DMS 273 treated with DMSO at 0.1 percent for 48 hours (cell line): ENCODE results near the gene FOXO1.
"Not testable (repeated sequence)": the region's sequence is repeated elsewhere in the genome, so short reads cannot be mapped to it uniquely, and the experiment has no call there.

Source experiments
- DNase-seq: peaks from one replicate; lab custom pipeline; 2025; lab: John Stamatoyannopoulos, UW

The FOXO1 gene

DNA sequence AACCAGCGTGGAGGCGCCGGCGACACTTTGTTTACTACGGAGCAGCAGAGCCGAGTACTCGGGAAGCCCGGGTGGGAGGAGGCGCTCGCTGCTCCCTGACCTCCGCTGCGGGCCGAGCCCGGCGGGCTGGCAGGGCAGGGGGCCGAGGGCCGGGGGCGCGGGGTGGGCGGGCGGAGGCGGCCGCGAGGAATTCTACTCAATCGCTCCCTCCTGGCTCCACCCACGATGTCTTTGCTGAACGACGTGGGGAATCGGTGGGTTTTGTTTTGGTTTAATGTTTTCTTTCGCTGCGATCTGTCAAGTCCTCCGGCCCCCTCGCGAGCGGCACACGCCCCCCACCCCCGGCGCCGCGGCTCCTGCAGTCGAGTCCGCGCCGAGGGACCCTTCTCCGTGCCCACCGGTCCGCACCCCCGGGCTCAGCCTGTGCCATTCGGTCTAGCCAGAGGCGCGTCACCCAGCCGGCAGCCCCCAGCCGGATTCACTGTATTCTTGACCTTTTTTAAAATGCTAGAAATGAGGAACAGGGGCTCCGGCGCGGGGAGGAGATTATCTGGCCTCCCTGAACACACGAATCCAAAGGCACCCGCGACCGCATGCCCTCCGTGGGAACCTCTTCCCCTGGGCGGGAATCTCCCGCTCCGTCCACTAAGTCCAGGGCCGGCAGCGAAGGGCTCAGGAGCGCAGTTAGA is 636 bp upstream of the FOXO1 start:
- no peak for DNase-seq

DNA sequence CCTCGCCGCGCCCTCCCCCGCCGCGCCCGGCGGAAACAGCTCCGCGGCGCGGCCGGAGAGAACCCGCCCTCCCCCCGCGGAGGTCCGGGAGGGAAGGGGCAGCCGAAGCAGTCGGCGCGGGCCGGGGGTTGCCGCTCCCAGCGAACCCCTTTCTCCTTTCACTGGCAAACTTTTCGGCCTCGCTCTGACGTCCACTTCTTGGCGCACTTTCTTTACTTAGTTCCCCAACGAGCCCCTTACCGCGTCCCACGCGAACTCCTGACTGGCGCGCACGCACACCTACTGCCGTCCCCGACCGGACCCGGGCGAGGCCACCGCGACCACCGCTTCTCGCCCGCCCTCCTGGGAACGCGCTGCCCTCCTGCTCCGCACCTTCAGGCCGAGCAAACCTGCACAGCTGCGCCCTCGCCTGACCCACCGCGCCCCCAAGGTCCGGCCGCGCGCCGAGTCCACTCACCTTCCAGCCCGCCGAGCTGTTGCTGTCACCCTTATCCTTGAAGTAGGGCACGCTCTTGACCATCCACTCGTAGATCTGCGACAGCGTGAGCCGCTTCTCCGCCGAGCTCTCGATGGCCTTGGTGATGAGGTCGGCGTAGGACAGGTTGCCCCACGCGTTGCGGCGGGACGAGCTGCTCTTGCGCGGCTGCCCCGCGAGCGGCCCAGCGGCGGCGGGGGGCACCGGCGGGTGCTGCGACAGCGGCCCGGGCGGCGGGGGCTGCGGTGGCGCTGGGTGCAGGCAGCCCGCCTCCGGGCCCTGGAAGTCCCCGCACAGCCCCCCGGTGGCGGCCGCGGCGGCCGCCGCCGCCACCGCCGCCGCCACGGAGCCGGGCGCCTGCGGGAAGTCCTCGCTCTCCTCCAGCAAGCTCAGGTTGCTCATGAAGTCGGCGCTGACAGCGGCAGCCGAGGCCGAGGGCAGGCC is 1.1 kb downstream of the FOXO1 start:
- DNase-seq, result no peak

DNA sequence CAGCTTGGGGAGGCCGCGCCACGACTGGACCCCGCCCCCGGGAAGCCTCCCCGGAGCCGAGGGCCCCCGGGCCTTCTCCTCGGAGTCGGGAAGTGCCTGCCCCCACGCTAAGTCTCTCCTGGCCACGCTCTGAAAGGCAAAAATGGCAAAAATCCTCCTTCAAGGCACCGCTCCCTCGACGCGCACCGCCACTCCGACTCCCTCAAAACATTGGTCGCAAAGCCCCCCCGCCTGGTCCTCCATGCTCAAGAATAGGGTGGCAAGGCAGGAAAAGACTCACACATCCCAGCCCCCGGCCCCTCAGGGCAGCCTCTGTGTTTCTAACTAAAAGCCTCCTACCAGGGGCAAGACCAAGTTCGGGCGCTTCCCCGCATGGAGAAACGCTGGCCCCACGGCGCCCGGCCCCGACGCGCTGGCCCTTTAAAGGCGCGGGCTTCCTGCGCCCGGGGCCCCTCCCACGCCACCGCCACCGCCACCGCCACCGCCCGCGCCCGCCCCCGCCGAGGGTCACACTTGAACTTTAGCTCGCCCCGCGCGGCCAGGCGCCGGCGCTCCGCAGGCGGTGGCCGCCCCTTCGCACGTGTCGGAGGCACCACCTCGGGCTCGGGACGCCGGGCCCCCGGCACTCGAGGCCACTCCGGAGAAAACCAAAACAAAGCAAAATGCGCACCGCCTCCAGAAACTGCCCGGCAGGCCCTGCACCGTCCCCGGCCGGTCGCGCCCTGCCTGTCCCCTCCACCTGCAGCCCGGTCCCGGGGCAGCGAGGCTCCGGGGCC is 1.9 kb downstream of the FOXO1 start:
- no peak for DNase-seq

DNA sequence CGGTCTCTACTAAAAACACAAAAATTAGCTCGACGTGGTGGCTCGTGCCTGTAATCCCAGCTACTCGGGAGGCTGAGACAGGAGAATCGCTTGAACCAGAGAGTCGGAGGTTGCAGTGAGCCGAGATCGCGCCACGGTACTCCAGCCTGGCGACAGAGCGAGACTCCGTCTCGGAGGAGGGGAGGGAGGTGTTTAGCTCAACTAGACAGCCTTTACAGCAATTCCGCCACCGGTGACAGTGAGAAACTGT is 2.4 kb downstream of the FOXO1 start:
- DNase-seq, result not testable (repeated sequence)

DNA sequence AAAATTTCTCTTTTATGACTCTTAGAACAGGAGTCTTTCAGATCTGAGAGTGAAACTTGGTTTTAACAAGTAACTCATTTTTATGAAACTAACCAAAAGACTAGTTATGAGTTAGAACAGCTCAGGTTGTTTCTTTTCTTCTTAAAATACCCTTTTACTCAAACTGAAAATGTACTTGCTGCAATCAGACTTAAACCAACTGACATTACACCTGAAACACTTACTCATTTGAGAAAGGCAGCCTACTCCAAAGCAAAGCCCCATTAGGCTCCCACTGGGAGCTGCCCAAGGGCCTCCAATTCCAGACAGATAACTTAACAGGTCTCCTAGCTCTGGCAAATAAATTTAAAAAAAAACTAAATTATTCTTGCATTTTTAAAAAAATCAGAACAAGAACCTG is 3.6 kb downstream of the FOXO1 start:
- no peak for DNase-seq

DNA sequence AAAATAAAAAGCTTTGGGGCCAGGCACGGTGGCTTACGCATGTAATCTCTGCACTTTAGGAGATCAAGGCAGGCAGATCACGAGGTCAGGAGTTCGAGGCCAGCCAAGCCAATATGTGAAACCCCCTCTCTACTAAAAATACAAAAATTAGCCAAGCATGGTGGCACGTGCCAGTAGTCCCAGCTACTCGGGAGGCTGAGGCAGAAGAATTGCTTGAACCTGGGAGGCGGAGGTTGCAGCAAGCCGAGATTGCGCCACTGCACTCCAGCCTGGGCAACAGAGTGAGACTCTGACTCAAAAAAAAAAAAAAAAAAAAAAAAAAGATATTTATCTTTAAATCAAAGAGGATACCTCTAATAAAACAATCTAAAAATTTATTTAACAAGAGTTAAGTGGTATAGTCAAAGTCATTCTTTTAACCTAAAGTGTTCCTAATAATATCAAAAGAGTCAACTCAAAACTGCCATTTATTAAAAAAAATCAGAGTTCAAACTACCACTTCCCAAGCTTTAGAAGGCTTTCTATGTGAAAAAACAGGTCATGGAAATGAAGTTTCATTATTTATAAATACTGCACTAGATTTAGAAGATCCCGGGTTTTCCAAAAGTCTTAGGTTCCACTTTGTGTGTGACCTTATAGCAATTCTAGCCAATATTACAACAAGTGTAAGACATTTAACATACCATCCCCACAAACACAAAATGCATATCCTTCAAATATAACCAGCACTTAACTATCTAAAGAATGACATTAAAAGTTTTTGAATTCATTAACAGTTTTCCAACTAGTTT is 4.4 kb downstream of the FOXO1 start:
- DNase-seq, result no peak

DNA sequence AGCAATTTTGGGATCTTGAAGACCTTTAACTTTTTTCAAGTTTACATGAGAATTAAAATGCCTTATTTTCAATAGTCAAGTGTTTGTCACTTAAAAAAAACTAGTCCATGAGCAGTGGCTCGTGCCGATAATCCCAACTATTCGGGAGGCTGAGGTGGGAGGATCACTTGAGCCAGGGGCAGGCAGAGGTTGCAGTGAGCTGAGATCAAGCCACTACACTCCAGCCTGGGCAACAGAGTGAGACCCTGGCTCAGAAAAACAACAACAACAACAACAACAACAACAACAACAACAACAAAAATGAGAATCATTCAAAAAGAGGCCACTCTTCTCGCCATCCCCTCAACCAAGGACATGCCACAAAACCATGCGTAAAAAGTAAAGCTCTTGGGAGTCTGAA is 5.7 kb downstream of the FOXO1 start:
- DNase-seq, result no peak

DNA sequence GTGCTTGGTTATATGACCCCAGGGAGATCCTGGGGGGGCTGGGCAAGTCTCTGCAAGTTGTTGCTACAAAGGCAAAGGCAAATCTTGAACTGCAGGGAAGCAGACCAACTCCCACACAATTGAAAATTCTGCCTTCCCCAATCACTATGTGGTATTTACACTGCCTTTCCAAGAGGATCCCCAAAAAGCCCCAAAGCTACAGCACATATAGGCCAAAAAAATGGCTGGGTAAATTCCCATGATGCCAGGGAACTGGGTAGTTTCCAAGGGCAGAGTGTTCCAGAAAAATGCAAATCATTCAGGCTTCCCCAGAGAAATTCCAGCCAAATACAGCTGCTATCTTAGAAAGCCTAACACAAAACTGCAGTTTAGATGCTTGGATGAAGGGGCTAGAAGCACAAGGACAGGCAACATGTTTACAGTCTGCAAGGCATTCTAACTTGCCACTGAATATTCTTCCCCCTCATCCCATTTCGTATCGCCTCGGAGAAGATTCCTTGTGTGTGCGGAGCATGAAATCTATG is 6.2 kb downstream of the FOXO1 start:
- DNase-seq, result no peak

DNA sequence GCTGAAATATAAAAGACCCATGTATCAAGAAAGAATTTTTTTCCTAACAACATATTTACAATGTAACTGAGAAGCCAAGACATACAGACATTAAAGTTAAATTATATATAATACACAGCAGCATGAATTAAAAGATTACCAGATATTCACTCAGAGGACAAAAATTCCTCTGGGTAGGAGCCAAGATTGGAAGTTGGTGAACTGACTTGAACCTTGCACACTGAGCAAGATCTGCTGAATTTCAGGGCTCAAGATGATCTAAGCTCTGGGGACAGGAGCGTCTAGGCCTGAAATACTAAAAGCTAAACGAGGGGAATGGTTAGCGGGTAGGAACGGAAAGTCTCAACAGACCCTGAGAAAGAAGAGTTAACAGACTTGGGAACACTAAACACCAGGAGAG is 8.5 kb downstream of the FOXO1 start:
- DNase-seq, result no peak

DNA sequence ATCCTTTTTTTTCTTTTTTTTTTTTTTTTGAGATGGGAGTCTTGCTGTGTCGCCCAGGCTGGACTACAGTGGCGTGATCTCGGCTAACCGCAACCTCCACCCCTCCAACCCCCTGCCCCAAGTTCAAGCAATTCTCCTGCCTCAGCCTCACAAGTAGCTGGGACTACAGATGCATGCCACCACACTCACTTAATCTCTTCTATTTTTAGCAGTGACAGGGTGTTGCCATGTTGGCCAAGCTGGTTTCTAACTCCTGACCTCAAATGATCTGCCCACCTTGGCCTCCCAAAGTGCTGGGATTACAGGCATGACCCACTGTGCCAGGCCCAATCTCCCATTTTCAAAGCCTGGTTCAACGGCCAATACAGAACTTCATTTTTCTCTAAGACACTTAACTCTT is 9.1 kb downstream of the FOXO1 start:
- no peak for DNase-seq

DNA sequence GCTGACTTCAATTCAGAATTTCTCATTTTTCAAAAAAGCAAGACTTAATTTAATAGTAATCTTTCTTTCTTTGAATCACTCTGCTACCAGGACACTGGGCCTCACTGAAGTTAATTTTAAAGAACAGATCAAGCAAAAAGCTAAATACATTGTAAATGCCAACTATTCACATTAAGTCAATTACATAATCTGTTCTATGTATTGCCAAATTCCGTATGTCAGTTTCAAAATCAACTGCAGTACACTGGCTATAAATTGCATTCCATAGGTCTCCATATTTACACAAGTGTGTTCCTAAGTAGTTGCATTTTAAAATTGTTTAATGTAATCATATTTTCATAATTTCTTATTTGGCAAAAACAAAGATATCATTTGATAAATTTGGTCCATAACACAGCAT is 10.1 kb downstream of the FOXO1 start:
- no peak for DNase-seq

DNA sequence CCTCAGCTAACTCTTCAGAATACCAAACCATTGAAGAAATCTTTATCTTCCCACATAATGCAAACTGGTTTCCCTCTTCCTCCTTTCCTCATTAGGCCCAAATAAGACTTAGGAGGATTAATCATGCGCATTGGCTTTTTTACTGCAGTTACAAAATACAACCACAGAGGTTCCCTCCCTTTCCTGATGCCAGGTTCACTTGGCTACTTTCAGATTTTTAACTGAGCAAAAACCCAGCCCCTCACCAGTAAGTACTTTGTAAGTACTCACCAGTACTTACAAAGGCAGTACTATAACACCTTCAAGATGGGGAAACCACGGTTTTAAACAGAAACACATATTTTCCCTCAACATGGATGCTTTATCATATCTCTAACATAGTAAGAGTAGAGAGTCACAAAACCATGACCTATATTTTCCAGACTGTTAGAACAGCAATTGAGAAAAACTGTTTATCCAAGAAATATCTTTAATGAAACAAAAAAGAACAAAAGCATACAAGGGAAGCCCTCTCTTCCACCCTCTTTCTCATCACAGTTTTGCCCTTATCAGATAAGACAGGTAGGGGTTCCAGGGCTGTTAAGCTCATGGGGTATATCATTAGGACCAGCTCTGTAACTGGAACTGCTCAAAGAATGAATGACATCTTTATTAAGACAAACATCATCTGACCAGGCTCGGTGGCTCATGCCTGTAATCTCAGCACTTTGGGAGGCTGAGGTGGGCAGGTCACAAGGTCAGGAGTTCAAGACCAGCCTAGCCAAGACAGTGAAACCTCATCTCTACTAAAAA is 12.7 kb downstream of the FOXO1 start:
- DNase-seq, result no peak

DNA sequence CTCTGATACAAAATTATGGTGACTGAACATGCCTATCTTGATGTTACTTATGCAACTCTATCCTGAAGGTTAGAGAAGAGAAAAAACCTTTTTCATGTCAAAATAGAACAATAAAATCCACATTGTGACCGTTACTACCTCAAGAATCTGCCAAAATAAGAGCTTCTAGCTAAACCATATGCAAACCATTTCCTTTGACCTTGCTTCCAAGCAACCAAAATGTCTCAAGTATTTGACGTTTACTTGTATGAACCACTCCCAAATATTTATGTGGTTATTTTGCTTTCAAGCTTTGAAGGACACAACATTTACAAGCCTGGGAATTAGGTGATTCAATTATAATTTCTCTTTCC is 13.9 kb downstream of the FOXO1 start:
- DNase-seq, result no peak

DNA sequence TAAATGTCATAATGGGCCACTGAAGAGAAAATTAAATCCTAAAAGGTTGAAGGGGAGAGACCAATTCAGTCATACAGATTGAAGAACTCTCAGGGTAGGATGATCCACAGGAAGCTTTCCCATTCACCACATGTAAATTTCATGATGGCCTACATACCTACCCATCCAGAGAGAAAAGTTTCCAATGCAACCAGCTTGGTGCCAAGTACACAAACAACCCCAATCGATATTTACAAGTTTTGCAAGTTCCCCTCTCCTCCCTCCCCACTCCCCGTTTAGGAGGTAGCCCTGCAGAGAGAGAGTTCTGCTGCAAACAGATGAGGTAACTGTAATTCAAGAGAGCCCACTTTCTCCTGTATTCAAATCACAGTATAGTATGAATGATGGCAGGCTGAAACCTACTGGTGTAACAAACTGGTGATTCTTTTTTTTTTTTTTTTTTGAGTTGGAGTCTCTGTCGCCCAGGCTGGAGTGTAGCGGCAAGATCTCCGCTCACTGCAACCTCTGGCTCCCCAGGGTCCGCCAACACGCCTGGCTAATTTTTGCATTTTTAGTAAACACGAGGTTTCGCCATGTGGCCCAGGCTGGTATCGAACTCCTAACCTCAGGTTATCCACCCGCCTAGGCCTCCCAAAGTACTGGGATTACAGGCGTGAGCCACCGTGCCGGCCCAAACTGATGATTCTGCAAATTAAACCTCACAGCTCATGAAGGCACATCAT is 14.4 kb downstream of the FOXO1 start:
- no peak for DNase-seq

DNA sequence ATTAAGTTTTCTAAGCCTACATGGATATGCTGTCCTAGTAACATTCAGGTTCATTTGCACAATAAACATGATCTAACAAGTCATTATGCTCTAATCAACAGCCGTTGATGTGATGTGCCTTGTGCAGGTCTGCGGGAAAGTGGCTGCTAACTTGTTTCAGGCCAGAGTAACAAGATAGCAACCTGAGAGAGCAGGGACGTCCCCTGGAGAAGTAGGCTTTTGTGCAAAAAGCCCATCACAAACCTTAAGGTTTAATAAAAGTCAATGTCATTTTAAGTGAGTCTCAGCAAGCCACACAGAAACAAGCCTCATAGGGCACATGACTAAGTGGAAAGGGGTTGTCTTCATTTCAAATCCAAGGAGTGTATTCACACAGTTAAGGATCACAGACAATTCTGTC is 17.6 kb downstream of the FOXO1 start:
- DNase-seq, result no peak

DNA sequence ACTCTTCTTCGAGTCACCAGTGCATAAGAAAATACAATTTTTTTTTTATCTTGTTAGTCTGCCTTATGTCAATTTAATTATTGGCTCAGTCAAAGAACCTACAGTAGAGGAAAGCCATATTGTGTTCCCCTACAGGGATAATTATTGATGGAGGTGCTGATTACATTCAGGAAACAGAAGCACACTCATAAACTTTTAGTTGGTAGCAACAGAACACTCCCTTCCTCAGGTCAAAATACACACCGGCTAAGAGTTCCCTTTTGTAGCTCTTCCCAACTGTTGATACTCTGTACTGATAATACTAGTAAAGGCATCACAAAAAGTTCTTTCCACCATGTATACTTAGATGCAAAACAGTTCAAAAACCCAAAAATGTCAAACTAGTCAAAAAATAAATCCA is 18.4 kb downstream of the FOXO1 start:
- no peak for DNase-seq

DNA sequence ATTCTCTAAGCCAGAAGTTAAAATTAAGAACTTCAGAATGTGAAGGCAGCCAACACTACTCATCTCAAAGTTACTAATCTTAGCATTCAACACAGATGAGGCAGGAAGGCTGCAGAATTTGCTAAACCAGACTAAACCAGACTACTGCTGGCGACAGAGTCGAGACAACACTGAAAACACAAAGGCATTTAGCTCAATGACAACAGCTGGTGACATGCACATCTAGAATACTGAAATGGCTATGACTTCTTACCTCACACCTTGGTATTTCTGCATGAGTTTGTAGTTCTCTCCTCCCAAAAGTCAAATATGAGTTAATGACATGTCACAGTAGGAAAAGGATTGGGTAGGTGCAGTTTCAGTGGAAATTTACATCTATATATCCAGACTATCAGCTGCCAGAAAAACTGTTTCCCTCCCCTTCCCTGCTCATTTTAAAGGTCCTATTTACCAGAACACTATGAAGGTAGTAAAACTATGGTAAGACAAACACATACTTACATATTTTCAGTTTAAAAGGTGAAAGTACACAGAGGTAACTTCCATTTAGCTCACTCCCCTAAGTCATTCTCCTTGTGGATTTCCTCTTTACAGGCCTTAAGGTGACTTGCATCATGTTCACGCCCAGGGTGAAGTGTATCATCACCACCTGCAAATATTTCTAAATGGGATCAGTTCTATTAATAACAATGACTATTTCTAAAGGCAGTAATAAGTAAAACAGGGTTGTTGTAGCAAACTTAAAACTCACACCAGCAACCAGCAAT is 21.4 kb downstream of the FOXO1 start:
- DNase-seq, result no peak

DNA sequence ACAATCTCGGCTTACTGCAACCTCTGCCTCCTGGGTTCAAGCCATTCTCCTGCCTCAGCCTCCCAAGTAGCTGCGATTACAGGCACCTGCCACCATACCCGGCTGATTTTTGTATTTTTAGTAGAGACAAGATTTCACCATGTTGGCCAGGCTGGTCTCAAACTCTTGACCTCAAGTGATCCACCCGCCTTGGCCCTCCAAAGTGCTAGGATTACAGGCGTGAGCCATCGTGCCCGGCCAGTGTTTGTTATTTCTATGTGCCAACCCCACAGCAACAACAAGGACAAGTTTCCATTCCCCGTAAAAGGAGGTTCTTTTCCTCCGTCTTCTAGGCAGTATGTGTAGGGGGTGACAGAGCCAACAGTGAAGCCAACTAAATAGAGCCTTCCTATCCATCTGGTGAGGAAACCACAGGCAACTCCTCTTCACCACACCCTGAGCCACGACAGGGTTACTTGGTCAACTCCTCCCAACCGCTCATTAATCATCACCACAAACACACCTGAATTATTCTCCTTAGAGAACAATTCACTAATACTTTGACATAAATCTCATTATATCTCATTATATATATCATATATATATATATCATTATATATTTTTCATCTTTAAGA is 25.5 kb downstream of the FOXO1 start:
- DNase-seq, result no peak

DNA sequence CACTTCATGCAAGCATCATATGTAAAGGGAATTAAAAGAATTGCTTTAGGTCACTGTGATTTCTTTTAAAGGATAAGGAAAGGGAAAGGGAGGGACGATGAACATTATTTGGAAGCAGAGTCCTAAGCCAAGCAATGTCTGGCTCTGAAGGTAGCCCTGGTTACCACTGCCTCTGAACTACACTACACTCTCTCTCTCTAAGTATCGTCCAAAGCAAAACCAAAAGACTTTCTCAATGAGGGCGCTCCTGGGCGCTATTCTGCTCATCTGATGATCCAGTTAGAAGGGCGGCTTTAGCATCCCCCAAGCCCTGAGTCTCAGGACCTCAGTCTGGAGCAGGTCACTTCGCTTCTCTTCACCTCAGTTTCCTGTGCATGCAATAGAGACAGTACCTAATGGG is 26.2 kb downstream of the FOXO1 start:
- DNase-seq, result no peak
